Measurements from ENCODE around the gene ABCC5.
"Not testable (repeated sequence)": the region's sequence is repeated elsewhere in the genome, so short reads cannot be mapped to it uniquely, and the experiment has no call there.

The ABCC5 gene

GRCh38 chr3:184016169-184016570, 1.5 kb downstream of the ABCC5 start:
- DNase-seq (ENCODE audit: low read depth) = no peak

- no peak for DNase-seq (ENCODE audit: low read depth)
Measured at GRCh38 chr3:184015381-184016019, 2.2 kb downstream of the ABCC5 start.

GRCh38 chr3:184011937-184012889, 5.5 kb downstream of the ABCC5 start:
- DNase-seq (ENCODE audit: low read depth) = no peak

- DNase-seq (ENCODE audit: low read depth) = no peak
Measured at GRCh38 chr3:184011230-184011876, 6.3 kb downstream of the ABCC5 start.

GRCh38 chr3:184008161-184008560, 9.5 kb downstream of the ABCC5 start:
- DNase-seq (ENCODE audit: low read depth) = no peak

GRCh38 chr3:184007143-184007813, 10.4 kb downstream of the ABCC5 start:
- not testable (repeated sequence) for DNase-seq (ENCODE audit: low read depth)

- no peak for DNase-seq (ENCODE audit: low read depth)
Measured at GRCh38 chr3:184005941-184006507, 11.7 kb downstream of the ABCC5 start.

- DNase-seq (ENCODE audit: low read depth) = no peak
Measured at GRCh38 chr3:184004476-184004875, 13.2 kb downstream of the ABCC5 start.

- no peak for DNase-seq (ENCODE audit: low read depth)
Measured at GRCh38 chr3:184003187-184003967, 14.3 kb downstream of the ABCC5 start.

- no peak for DNase-seq (ENCODE audit: low read depth)
Measured at GRCh38 chr3:184002469-184002868, 15.2 kb downstream of the ABCC5 start.

- no peak for DNase-seq (ENCODE audit: low read depth)
Measured at GRCh38 chr3:184001761-184002160, 15.9 kb downstream of the ABCC5 start.

- DNase-seq (ENCODE audit: low read depth) = no peak
Measured at GRCh38 chr3:183991403-183991802, 26.3 kb downstream of the ABCC5 start.

- no peak for DNase-seq (ENCODE audit: low read depth)
Measured at GRCh38 chr3:183988216-183988790, 29.4 kb downstream of the ABCC5 start.

GRCh38 chr3:183987000-183987600, 30.6 kb downstream of the ABCC5 start:
- no peak for DNase-seq (ENCODE audit: low read depth)

GRCh38 chr3:183984749-183985729, 32.6 kb downstream of the ABCC5 start:
- DNase-seq (ENCODE audit: low read depth) = no peak

- DNase-seq (ENCODE audit: low read depth) = no peak
Measured at GRCh38 chr3:183984127-183984740, 33.5 kb downstream of the ABCC5 start.

- no peak for DNase-seq (ENCODE audit: low read depth)
Measured at GRCh38 chr3:183981990-183982644, 35.6 kb downstream of the ABCC5 start.

- DNase-seq (ENCODE audit: low read depth) = no peak
Measured at GRCh38 chr3:183980403-183980802, 37.3 kb downstream of the ABCC5 start.
